Measurements from ENCODE around the gene RNF26. TPM values are rescaled to one million over a fixed set of nuclear protein-coding genes. Genes with fewer than 3 reads are reported as not detected.
A peak's percentile ranks its signal among the peaks of the same experiment; 100 is the strongest.

RNF26 gene
- total and polyA plus RNA-seq, 2 experiments from 2014 or later: 15.8 to 46.9 TPM

DNA sequence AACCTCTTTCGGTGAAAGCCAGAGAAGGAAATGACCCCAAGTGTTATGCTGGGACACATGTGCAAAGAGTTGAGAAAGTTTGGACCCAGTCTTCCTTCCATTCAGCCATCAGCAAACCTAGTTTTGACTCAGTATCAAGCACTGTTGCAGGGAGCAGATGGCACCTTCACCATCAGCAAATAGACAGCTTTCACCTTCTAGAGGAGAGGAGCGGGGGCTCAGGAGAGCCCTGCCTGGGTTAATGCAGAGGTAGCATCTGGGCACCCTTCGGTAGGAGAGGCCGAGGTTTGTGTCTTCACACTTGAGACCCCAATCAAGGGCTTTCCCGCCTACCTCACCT, 28.4 kb downstream of the RNF26 start:
- WGBS (ENCODE audit: low lambda C conversion rate, missing lambda C conversion rate): 95% methylated on average over 5 of the region's 5 CpGs
- TF ChIP-seq, protein P1, sequence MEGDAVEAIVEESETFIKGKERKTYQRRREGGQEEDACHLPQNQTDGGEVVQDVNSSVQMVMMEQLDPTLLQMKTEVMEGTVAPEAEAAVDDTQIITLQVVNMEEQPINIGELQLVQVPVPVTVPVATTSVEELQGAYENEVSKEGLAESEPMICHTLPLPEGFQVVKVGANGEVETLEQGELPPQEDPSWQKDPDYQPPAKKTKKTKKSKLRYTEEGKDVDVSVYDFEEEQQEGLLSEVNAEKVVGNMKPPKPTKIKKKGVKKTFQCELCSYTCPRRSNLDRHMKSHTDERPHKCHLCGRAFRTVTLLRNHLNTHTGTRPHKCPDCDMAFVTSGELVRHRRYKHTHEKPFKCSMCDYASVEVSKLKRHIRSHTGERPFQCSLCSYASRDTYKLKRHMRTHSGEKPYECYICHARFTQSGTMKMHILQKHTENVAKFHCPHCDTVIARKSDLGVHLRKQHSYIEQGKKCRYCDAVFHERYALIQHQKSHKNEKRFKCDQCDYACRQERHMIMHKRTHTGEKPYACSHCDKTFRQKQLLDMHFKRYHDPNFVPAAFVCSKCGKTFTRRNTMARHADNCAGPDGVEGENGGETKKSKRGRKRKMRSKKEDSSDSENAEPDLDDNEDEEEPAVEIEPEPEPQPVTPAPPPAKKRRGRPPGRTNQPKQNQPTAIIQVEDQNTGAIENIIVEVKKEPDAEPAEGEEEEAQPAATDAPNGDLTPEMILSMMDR (IDR thresholded peaks at IDR 0.05; ENCODE audit: poor library complexity): no peak
- no peak for TF ChIP-seq EZH2 (IDR thresholded peaks at IDR 0.05; ENCODE audit: borderline replicate concordance)
- TF ChIP-seq EZH2phosphoT487 (IDR thresholded peaks at IDR 0.05; ENCODE audit: low read depth, severe bottlenecking, unreplicated experiment): no peak
- H3K9me3 ChIP-seq (ENCODE audit: low read depth): no peaks in the 10 kb centered on the region
- H3K9me2 ChIP-seq (replicated peaks; ENCODE audit: insufficient read depth): no peaks in the 10 kb centered on the region
- H3K79me2 ChIP-seq: no peaks in the 10 kb centered on the region
- no peak for DNase-seq (ENCODE audit: low spot score)
- no peaks in the 10 kb centered on the region for H3K36me3 ChIP-seq (replicated peaks; ENCODE audit: insufficient read depth, low read depth)
- peak overlapping the region; percentile 88 for H3K4me2 ChIP-seq
- H3K4me1 ChIP-seq (ENCODE audit: insufficient read depth): peaks cover 49% of the 10 kb centered on the region
- no peak overlapping the region for H2AFZ ChIP-seq
- no peaks in the 10 kb centered on the region for H4K20me1 ChIP-seq (ENCODE audit: insufficient read depth, poor library complexity, severe bottlenecking)
- H3K27ac ChIP-seq: peak overlapping the region; percentile 81
- H3K4me3 ChIP-seq: no peak overlapping the region
- no peaks in the 10 kb centered on the region for H3K27me3 ChIP-seq

DNA sequence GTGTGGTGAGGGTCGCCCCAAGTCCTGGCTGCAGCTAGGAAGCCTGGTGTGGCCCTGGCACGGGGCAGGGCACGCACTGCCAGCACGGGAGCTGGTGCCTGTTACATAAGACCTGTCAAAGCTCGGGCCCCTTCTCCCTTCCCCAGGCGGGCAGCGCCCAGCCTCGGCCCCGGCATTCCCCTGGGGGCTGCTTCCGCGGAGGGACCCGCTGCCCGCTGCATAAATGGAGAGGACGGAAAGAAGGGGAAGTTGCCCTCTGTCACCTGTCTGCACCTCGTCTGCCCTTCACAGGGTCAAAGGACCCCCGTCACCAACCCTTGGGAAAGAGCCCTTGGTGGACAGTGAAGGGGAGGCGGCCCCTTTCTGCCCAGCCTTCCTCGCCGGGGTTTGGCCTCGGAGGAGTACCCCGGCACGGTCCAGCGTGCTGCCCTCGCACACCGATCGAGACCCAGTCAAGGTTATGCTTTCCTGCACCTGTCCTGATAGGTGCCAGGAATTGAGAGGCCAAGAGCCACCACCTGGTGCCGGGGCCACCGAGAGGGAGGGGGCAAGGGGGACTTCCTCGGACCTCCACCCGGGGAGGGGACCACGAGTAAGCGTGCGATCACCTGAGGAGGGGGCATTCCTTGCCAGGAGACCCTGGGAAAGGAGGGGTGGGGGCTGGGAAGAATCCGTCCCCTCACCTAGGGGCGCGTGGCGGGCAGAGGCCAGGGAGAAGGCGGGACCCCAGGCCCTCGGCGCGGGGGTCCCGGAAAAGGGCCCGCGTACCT, 28.9 kb downstream of the RNF26 start:
- DNase-seq (ENCODE audit: low spot score): no peak
- peaks cover 54% of the 10 kb centered on the region for H3K4me1 ChIP-seq (ENCODE audit: insufficient read depth)
- peak overlapping the region; percentile 88 for H3K4me2 ChIP-seq
- no peaks in the 10 kb centered on the region for H3K27me3 ChIP-seq
- no peaks in the 10 kb centered on the region for H3K79me2 ChIP-seq
- WGBS (ENCODE audit: low lambda C conversion rate, missing lambda C conversion rate): 81% methylated on average over 34 of the region's 44 CpGs
- H3K27ac ChIP-seq: peak overlapping the region; percentile 81
- H4K20me1 ChIP-seq (ENCODE audit: insufficient read depth, poor library complexity, severe bottlenecking): no peaks in the 10 kb centered on the region
- H2AFZ ChIP-seq: no peak overlapping the region
- TF ChIP-seq, protein P1 (IDR thresholded peaks at IDR 0.05; ENCODE audit: poor library complexity): no peak
- no peak for TF ChIP-seq EZH2 (IDR thresholded peaks at IDR 0.05; ENCODE audit: borderline replicate concordance)
- TF ChIP-seq EZH2phosphoT487 (IDR thresholded peaks at IDR 0.05; ENCODE audit: low read depth, severe bottlenecking, unreplicated experiment): no peak
- no peaks in the 10 kb centered on the region for H3K36me3 ChIP-seq (replicated peaks; ENCODE audit: insufficient read depth, low read depth)
- H3K4me3 ChIP-seq: peak overlapping the region; percentile 13
- H3K9me3 ChIP-seq (ENCODE audit: low read depth): no peaks in the 10 kb centered on the region
- no peaks in the 10 kb centered on the region for H3K9me2 ChIP-seq (replicated peaks; ENCODE audit: insufficient read depth)

DNA sequence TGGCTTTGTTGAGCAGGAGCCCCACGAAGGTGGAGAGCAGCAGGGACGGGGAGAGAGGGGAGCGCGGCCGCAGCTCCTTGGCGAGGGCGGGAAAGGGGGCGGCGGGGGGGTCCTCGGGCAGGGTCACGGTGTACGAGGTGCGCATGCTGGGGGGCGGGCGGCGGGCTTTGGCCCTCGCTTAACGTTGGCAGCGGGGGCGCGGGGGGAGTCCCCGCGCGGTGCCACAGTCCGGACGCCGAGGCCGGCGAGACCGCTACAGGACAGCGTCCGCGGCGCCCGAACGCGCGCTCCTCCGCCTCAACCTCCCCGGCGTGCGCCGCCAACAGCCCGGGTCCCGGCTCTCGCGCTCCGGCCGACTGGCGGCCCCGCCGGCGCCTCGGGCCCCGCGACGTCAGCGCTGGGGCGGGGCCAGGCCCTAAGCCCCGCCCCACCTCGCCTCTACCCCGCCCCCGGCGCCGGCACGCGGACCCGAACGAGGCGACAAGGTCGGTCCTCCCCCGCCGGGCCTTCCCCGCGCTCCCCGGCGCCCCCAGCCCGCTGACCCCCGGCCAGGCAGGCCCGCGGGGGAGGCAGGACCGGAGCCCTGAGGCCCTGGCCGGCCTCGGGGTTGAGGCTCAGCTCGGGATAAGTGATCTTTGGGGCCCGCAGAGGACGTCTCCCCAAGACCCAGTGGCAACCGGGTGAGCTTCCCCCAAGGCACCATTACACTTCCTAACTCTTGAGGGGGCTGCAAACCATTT, 29.7 kb downstream of the RNF26 start:
- Histone ChIP-seq H3K4me2 (peak overlapping the region; percentile 88), H3K27ac (no peak overlapping the region), H3K9me3 (ENCODE audit: low read depth) (no peaks in the 10 kb centered on the region), H3K4me1 (ENCODE audit: insufficient read depth) (peaks cover 62% of the 10 kb centered on the region), H3K9me2 (replicated peaks; ENCODE audit: insufficient read depth) (no peaks in the 10 kb centered on the region), H3K27me3 (no peaks in the 10 kb centered on the region), H4K20me1 (ENCODE audit: insufficient read depth, poor library complexity, severe bottlenecking) (no peaks in the 10 kb centered on the region), H2AFZ (no peak overlapping the region), H3K36me3 (replicated peaks; ENCODE audit: insufficient read depth, low read depth) (no peaks in the 10 kb centered on the region), H3K79me2 (no peaks in the 10 kb centered on the region), H3K4me3 (peak overlapping the region; percentile 13)
- WGBS (ENCODE audit: low lambda C conversion rate, missing lambda C conversion rate): 38% methylated on average over 7 of the region's 88 CpGs
- no peak for TF ChIP-seq EZH2 (IDR thresholded peaks at IDR 0.05; ENCODE audit: borderline replicate concordance)
- TF ChIP-seq, protein P1 (IDR thresholded peaks at IDR 0.05; ENCODE audit: poor library complexity): no peak
- no peak for TF ChIP-seq EZH2phosphoT487 (IDR thresholded peaks at IDR 0.05; ENCODE audit: low read depth, severe bottlenecking, unreplicated experiment)
- DNase-seq (ENCODE audit: low spot score): peak; percentile 86

Data from hepatocyte (in vitro differentiated cells).